Liver (tissue), 3 donors: ENCODE results near the gene COL5A1.

Experiments used
- ATF3 ChIP-seq: IDR thresholded peaks from 2 replicates; pipeline ENCODE4 v1.6.1; 2016; ENCODE audit warnings: antibody characterized with exemption
- CTCF ChIP-seq: fragments of 150-350 bp; IDR thresholded peaks from 2 replicates; pipeline ENCODE4 v1.5.1; 2017; ENCODE audit warnings: improper control_type of control experiment, low read depth, low read length; ENCODE audit not compliant: missing input control
- RAD21 ChIP-seq, 2 donors: IDR thresholded peaks; 2 replicates each; pipeline ENCODE4 v1.6.1; 2016; ENCODE audit warnings: antibody characterized with exemption in 2 of 2, mild to moderate bottlenecking in 2 of 2
- donor health status: healthy.
- donor health status: healthy.

GRCh38 chr9:134602547-134603362, 38.8 kb upstream of the COL5A1 start:
- TF ChIP-seq ATF3 (no peak), CTCF (no peak), RAD21 (IDR thresholded peaks at IDR 0.05) (no peak)
